Mesendoderm (in vitro differentiated cells): ENCODE data around the gene ZC3H4.
"Not testable (repeated sequence)": the region's sequence is repeated elsewhere in the genome, so short reads cannot be mapped to it uniquely, and the experiment has no call there.

ENCODE experiments used
- DNase-seq: peaks from one replicate; pipeline ENCODE4 v3.0.0; 2013
- H2AK5ac ChIP-seq: 2 replicates; pipeline ENCODE4 v1.6.1; 2013; ENCODE audit warnings: low read length, inconsistent platforms
- H2BK120ac ChIP-seq: 2 replicates; pipeline ENCODE4 v1.6.1; 2013; ENCODE audit warnings: low read depth, mild to moderate bottlenecking, low read length, moderate library complexity, mixed read lengths
- H2BK15ac ChIP-seq: replicated peaks from 2 replicates; pipeline ENCODE4 v1.6.1; 2013; ENCODE audit warnings: low read depth, mild to moderate bottlenecking, moderate library complexity
- H2BK5ac ChIP-seq: 2 replicates; pipeline ENCODE4 v1.6.1; 2013; ENCODE audit warnings: low read length, inconsistent platforms
- H3K18ac ChIP-seq: 2 replicates; pipeline ENCODE4 v1.6.1; 2013; ENCODE audit warnings: mild to moderate bottlenecking, low read length, mixed read lengths
- H3K23ac ChIP-seq: one replicate; pipeline ENCODE4 v1.6.1; 2013; ENCODE audit warnings: low read length
- H3K27ac ChIP-seq: 2 replicates; pipeline ENCODE4 v1.5.1; 2013; ENCODE audit warnings: low read depth, mild to moderate bottlenecking, inconsistent platforms, low read length, moderate library complexity
- H3K27me3 ChIP-seq: 2 replicates; pipeline ENCODE4 v1.6.1; 2013; ENCODE audit warnings: low read length, control low read depth, mild to moderate bottlenecking, inconsistent platforms; ENCODE audit not compliant: insufficient read depth, poor library complexity
- H3K36me3 ChIP-seq: 2 replicates; pipeline ENCODE4 v1.6.1; 2013; ENCODE audit warnings: low read length, inconsistent platforms; ENCODE audit not compliant: control insufficient read depth, insufficient read depth
- H3K4ac ChIP-seq: one replicate; pipeline ENCODE4 v1.6.1; 2013; ENCODE audit warnings: low read depth, mild to moderate bottlenecking, low read length, moderate library complexity
- H3K4me1 ChIP-seq: 2 replicates; pipeline ENCODE4 v1.6.1; 2013; ENCODE audit warnings: low read depth, low read length, inconsistent platforms; ENCODE audit not compliant: control insufficient read depth
- H3K4me2 ChIP-seq: 2 replicates; pipeline ENCODE4 v1.6.1; 2013; ENCODE audit warnings: low read length
- H3K4me3 ChIP-seq: 2 replicates; pipeline ENCODE4 v1.5.1; 2013; ENCODE audit warnings: mild to moderate bottlenecking, low read length
- H3K56ac ChIP-seq: one replicate; pipeline ENCODE4 v1.6.1; 2013; ENCODE audit warnings: low read length
- H3K79me1 ChIP-seq: 2 replicates; pipeline ENCODE4 v1.6.1; 2013; ENCODE audit warnings: low read length, inconsistent platforms
- H3K79me2 ChIP-seq: 2 replicates; pipeline ENCODE4 v1.6.1; 2013; ENCODE audit warnings: mild to moderate bottlenecking, low read length; ENCODE audit not compliant: control insufficient read depth, insufficient read depth
- H3K9ac ChIP-seq: 2 replicates; pipeline ENCODE4 v1.6.1; 2013; ENCODE audit warnings: low read length, inconsistent platforms
- H4K5ac ChIP-seq: one replicate; pipeline ENCODE4 v1.6.1; 2013; ENCODE audit warnings: low read length
- H4K8ac ChIP-seq: one replicate; pipeline ENCODE4 v1.6.1; 2013; ENCODE audit warnings: low read depth, mild to moderate bottlenecking, control low read depth, low read length, moderate library complexity
- WGBS: extraction: QIAGEN DNeasy Blood & Tissue Kit; methylation state at CpG from one replicate; pipeline ENCODE4 v1.1.7; 2013; ENCODE audit warnings: low lambda C conversion rate, missing lambda C conversion rate; ENCODE audit not compliant: insufficient coverage; ENCODE audit errors: extremely low coverage; 5-methylcytosine and 5-hydroxymethylcytosine counted together

ZC3H4 gene

DNA sequence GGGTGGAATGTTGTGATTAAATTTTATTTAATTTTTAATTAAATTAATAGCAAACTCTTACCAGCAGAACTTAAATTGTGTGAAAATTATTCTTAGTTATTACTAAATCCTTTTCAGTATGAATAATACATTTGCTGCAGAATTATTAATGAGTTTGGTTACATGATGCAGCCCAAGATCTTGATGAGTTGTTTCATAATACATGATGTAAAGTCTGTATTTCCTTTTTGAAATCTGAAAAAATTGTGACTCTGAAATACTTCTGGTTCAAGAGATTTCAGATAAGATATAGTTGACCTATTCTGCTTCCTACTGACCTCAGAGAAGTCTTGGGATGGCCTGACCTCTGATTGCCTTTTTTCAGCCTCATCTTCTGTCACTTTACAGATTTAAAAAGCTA, 28.1 kb upstream of the ZC3H4 start:
- H3K36me3 ChIP-seq: peaks cover 7% of the 10 kb centered on the region
- no peak overlapping the region for H4K5ac ChIP-seq
- no peaks in the 10 kb centered on the region for H3K27me3 ChIP-seq
- no peak overlapping the region for H4K8ac ChIP-seq
- H3K9ac ChIP-seq: no peak overlapping the region
- peaks cover 72% of the 10 kb centered on the region for H3K79me2 ChIP-seq
- H3K4me3 ChIP-seq: no peak overlapping the region
- H2BK15ac ChIP-seq: no peak overlapping the region
- no peak overlapping the region for H3K4ac ChIP-seq
- no peak overlapping the region for H3K56ac ChIP-seq
- H3K23ac ChIP-seq: no peak overlapping the region
- H3K18ac ChIP-seq: no peak overlapping the region
- H3K4me2 ChIP-seq: no peak overlapping the region
- peaks cover 14% of the 10 kb centered on the region for H3K79me1 ChIP-seq
- no peak overlapping the region for H2BK120ac ChIP-seq
- DNase-seq: no peak
- no peak overlapping the region for H2AK5ac ChIP-seq
- H3K27ac ChIP-seq: no peak overlapping the region
- H3K4me1 ChIP-seq: no peaks in the 10 kb centered on the region
- H2BK5ac ChIP-seq: no peak overlapping the region

DNA sequence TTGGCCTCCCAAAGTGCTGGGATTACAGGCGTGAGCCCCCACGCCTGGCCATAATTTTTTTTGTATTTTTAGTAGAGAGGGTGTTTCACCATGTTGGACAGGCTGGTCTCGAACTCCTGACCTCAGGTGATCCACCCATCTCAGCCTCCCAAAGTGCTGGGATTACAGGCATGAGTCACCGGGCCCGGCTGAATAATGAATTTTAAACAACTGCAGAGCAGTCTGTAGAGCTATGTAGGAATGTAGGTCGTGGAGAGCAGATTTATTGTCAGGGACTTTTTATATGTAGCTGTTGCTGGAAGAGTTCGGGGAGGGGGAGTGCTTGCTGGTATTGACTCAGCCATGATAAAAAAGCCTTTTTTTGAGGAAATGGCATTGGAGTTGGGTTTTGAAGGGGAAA, 27.7 kb upstream of the ZC3H4 start:
- H3K4me1 ChIP-seq: not testable (repeated sequence)
- WGBS: no CpG with 5 or more reads among the region's 7 CpGs

DNA sequence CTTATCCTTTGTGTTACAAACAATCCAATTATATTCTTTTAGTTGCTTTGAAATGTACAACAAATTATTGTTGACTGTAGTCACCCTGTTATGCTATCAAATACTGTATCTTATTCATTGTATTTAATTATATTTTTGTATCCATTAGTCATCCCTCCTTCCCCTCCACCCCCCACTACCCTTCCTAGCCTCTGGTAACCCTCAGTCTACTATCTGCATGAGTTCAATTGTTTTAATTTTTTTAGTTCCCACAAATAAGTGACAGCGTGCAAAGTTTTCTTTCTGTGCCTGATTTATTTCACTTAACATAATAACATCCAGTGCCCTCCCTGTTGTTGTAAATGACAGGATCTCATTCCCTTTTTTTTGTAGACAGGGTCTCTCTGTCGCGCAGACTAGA, 21.6 kb upstream of the ZC3H4 start:
- H3K79me2 ChIP-seq: peaks cover 86% of the 10 kb centered on the region
- no peak overlapping the region for H2BK5ac ChIP-seq
- no peak overlapping the region for H3K27ac ChIP-seq
- H2BK120ac ChIP-seq: no peak overlapping the region
- H3K56ac ChIP-seq: no peak overlapping the region
- H4K5ac ChIP-seq: no peak overlapping the region
- no peak overlapping the region for H3K18ac ChIP-seq
- peaks cover 3% of the 10 kb centered on the region for H3K79me1 ChIP-seq
- no peak overlapping the region for H2AK5ac ChIP-seq
- WGBS: no CpG with 5 or more reads among the region's 3 CpGs
- no peak overlapping the region for H4K8ac ChIP-seq
- no peak overlapping the region for H3K4me3 ChIP-seq
- no peak overlapping the region for H3K4me2 ChIP-seq
- no peak overlapping the region for H3K4ac ChIP-seq
- H3K27me3 ChIP-seq: no peaks in the 10 kb centered on the region
- no peak for DNase-seq
- peaks cover 6% of the 10 kb centered on the region for H3K4me1 ChIP-seq
- H3K23ac ChIP-seq: no peak overlapping the region
- no peaks in the 10 kb centered on the region for H3K36me3 ChIP-seq
- H3K9ac ChIP-seq: no peak overlapping the region
- H2BK15ac ChIP-seq: no peak overlapping the region

More for the DNA sequence above, 27.7 kb upstream of the ZC3H4 start:
- H3K4me2 ChIP-seq, H4K5ac ChIP-seq, H2AK5ac ChIP-seq, H3K36me3 ChIP-seq, H4K8ac ChIP-seq, H2BK120ac ChIP-seq, H3K4me3 ChIP-seq, H3K56ac ChIP-seq, H3K23ac ChIP-seq, H3K18ac ChIP-seq, H3K27ac ChIP-seq, H3K27me3 ChIP-seq, H3K9ac ChIP-seq, H2BK5ac ChIP-seq, H2BK15ac ChIP-seq, H3K4ac ChIP-seq: not testable (repeated sequence)
- H3K79me2 ChIP-seq: peaks cover 73% of the 10 kb centered on the region
- peaks cover 11% of the 10 kb centered on the region for H3K79me1 ChIP-seq
- peak; percentile 72 for DNase-seq

- Histone ChIP-seq H3K79me1 (peaks cover 3% of the 10 kb centered on the region), H3K4me2 (peak overlapping the region; percentile 0), H2AK5ac (no peak overlapping the region), H2BK15ac (no peak overlapping the region), H3K23ac (no peak overlapping the region), H3K36me3 (no peaks in the 10 kb centered on the region), H2BK120ac (no peak overlapping the region), H4K5ac (no peak overlapping the region), H3K4ac (no peak overlapping the region), H3K27ac (no peak overlapping the region), H3K79me2 (peaks cover 84% of the 10 kb centered on the region), H2BK5ac (no peak overlapping the region), H3K9ac (peak overlapping the region; percentile 0), H3K4me1 (peaks cover 6% of the 10 kb centered on the region), H4K8ac (no peak overlapping the region), H3K56ac (peak overlapping the region; percentile 0), H3K27me3 (no peaks in the 10 kb centered on the region), H3K18ac (no peak overlapping the region), H3K4me3 (no peak overlapping the region)
- WGBS: 100% methylated on average over 2 of the region's 2 CpGs
- no peak for DNase-seq
Measured at GRCh38 chr19:47134545-47134944, 21.0 kb upstream of the ZC3H4 start.

- Histone ChIP-seq H2BK120ac (no peak overlapping the region), H3K23ac (no peak overlapping the region), H3K79me2 (peaks cover 71% of the 10 kb centered on the region), H3K4me1 (peaks cover 6% of the 10 kb centered on the region), H3K9ac (peak overlapping the region; percentile 6), H3K4me3 (no peak overlapping the region), H2BK15ac (no peak overlapping the region), H2BK5ac (no peak overlapping the region), H3K79me1 (no peaks in the 10 kb centered on the region), H3K4me2 (peak overlapping the region; percentile 31), H3K27me3 (no peaks in the 10 kb centered on the region), H2AK5ac (no peak overlapping the region), H4K5ac (no peak overlapping the region), H3K56ac (peak overlapping the region; percentile 76), H3K18ac (no peak overlapping the region), H4K8ac (no peak overlapping the region), H3K4ac (no peak overlapping the region), H3K27ac (no peak overlapping the region), H3K36me3 (no peaks in the 10 kb centered on the region)
- DNase-seq: no peak
- no CpG with 5 or more reads among the region's 11 CpGs for WGBS
Measured at GRCh38 chr19:47133021-47133471, 19.5 kb upstream of the ZC3H4 start.

DNA sequence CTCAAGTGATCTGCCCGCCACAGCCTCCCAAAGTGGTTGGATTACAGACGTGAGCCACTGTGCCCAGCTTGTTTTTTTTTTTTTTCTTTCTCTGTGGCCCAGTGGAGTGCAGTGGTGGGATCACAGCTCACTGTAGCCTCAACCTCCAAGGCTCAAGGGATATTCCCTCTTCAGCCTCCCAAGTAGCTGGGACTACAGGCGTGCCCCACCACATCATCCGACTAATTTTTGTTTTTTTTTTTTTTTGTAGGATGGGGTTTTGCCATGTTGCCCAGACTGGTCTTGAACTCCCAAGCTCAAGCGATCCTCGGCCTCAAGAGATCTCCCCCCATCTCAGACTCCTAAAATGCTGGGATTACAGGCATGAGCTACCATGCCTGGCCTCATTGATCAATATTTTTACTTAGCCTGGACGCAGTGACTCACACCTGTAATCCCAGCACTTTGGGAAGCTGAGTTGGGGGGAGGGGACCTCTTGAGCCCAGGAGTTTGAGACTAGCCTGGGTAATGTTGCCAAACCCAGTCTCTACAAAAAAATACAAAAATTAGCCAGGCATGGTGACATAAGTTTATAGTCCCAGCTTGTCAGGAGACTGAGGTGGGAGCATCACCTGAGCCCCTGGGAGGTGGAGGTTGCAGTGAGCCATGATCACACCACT, 18.7 kb upstream of the ZC3H4 start:
- Histone ChIP-seq H2BK15ac (no peak overlapping the region), H4K5ac (no peak overlapping the region), H3K27me3 (no peaks in the 10 kb centered on the region), H2BK120ac (no peak overlapping the region), H3K56ac (peak overlapping the region; percentile 100), H3K4me3 (no peak overlapping the region), H2AK5ac (no peak overlapping the region), H4K8ac (no peak overlapping the region), H3K36me3 (no peaks in the 10 kb centered on the region), H3K9ac (peak overlapping the region; percentile 100), H3K4me1 (peaks cover 6% of the 10 kb centered on the region), H3K4me2 (peak overlapping the region; percentile 31), H3K23ac (no peak overlapping the region), H3K27ac (no peak overlapping the region), H3K18ac (no peak overlapping the region), H3K79me1 (no peaks in the 10 kb centered on the region), H3K4ac (no peak overlapping the region), H2BK5ac (no peak overlapping the region), H3K79me2 (peaks cover 63% of the 10 kb centered on the region)
- no peak for DNase-seq
- no CpG with 5 or more reads among the region's 7 CpGs for WGBS
